ENCODE data around the gene DEF6. TPM values are rescaled to one million over a fixed set of nuclear protein-coding genes. Genes with fewer than 3 reads are reported as not detected.

DEF6 gene
- total RNA-seq, 1 donor from 2014 or later: 6.2 TPM

DNA sequence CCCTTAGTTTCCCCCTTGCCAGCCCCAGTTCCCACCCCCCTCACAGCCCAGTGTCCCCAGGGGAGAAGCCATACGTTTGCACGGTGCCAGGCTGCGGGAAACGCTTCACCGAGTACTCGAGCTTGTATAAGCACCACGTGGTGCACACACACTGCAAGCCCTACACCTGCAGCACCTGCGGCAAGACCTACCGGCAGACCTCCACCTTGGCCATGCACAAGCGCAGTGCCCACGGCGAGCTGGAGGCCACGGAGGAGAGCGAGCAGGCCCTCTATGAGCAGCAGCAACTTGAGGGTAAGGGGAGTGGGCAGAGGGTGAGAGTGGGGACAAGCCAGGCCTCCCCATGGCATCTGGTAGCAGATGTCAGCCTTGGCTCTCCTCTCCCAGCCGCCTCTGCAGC lies 5.1 kb upstream of the DEF6 start:
- H3K27ac Mint-ChIP-seq: no peak overlapping the region
- no peaks in the 10 kb centered on the region for H3K4me1 Mint-ChIP-seq (ENCODE audit: unreplicated experiment)
- no peak for TF ChIP-seq CTCF (conservative IDR thresholded peaks at IDR 0.05)
- H3K36me3 Mint-ChIP-seq: peaks cover 8% of the 10 kb centered on the region
- H3K27me3 Mint-ChIP-seq: no peaks in the 10 kb centered on the region
- no peak for DNase-seq (ENCODE audit: extremely low spot score, unreplicated experiment)
- H3K9me3 Mint-ChIP-seq: no peaks in the 10 kb centered on the region
- H3K4me3 Mint-ChIP-seq: no peak overlapping the region

DNA sequence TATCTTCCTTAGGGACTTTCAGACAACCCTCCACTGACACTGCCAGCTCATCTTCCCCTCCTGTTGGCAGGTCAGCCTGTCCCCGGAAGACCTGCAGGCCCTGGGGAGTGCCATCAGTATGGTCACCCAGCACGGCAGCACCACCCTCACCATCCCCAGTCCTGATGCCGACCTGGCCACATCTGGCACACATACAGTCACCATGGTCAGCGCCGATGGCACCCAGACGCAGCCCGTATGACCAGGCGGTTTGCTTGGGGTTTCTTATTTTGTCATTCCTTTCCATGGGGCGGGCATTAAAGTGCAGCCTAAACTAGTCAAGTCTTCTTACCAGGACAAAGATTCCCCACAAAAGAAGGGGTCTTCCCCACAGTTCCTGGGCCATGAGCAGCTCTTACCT lies 3.9 kb upstream of the DEF6 start:
- H3K27ac Mint-ChIP-seq: no peak overlapping the region
- H3K4me3 Mint-ChIP-seq: no peak overlapping the region
- H3K27me3 Mint-ChIP-seq: no peaks in the 10 kb centered on the region

GRCh38 chr6:35294308-35294945 lies 3.2 kb upstream of the DEF6 start:
- peak; percentile 82 for TF ChIP-seq CTCF (conservative IDR thresholded peaks at IDR 0.05)
- Mint-ChIP-seq H3K27ac (peak overlapping the region; percentile 10), H3K4me1 (ENCODE audit: unreplicated experiment) (peaks cover under 1% of the 10 kb centered on the region)

More for the DNA sequence above, 3.9 kb upstream of the DEF6 start:
- no peak for TF ChIP-seq CTCF (conservative IDR thresholded peaks at IDR 0.05)
- Mint-ChIP-seq H3K36me3 (peaks cover 8% of the 10 kb centered on the region), H3K4me1 (ENCODE audit: unreplicated experiment) (no peaks in the 10 kb centered on the region), H3K9me3 (no peaks in the 10 kb centered on the region)
- DNase-seq (ENCODE audit: extremely low spot score, unreplicated experiment): no peak

GRCh38 chr6:35295036-35295435 lies 2.6 kb upstream of the DEF6 start:
- H3K4me1 Mint-ChIP-seq (ENCODE audit: unreplicated experiment): peaks cover 6% of the 10 kb centered on the region
- no peak for TF ChIP-seq CTCF (conservative IDR thresholded peaks at IDR 0.05)
- no peak for DNase-seq (ENCODE audit: extremely low spot score, unreplicated experiment)
- H3K27me3 Mint-ChIP-seq: no peaks in the 10 kb centered on the region
- H3K27ac Mint-ChIP-seq: no peak overlapping the region
- no peak overlapping the region for H3K4me3 Mint-ChIP-seq
- peaks cover 12% of the 10 kb centered on the region for H3K36me3 Mint-ChIP-seq
- H3K9me3 Mint-ChIP-seq: no peaks in the 10 kb centered on the region

More at GRCh38 chr6:35294308-35294945, 3.2 kb upstream of the DEF6 start:
- peaks cover 9% of the 10 kb centered on the region for H3K36me3 Mint-ChIP-seq
- no peaks in the 10 kb centered on the region for H3K9me3 Mint-ChIP-seq
- no peaks in the 10 kb centered on the region for H3K27me3 Mint-ChIP-seq
- no peak for DNase-seq (ENCODE audit: extremely low spot score, unreplicated experiment)
- H3K4me3 Mint-ChIP-seq: no peak overlapping the region

GRCh38 chr6:35295521-35296315 lies 1.9 kb upstream of the DEF6 start:
- H3K9me3 Mint-ChIP-seq: no peaks in the 10 kb centered on the region
- H3K27me3 Mint-ChIP-seq: no peaks in the 10 kb centered on the region
- peaks cover 12% of the 10 kb centered on the region for H3K36me3 Mint-ChIP-seq
- H3K4me1 Mint-ChIP-seq (ENCODE audit: unreplicated experiment): peaks cover 6% of the 10 kb centered on the region
- H3K4me3 Mint-ChIP-seq: no peak overlapping the region
- DNase-seq (ENCODE audit: extremely low spot score, unreplicated experiment): no peak
- no peak for TF ChIP-seq CTCF (conservative IDR thresholded peaks at IDR 0.05)
- H3K27ac Mint-ChIP-seq: no peak overlapping the region

Measured in type B pancreatic cell (in vitro differentiated cells).